Progenitor cell of endocrine pancreas (in vitro differentiated cells): ENCODE measurements around the gene CDKL2. TPM values are rescaled to one million over a fixed set of nuclear protein-coding genes. Genes with fewer than 3 reads are reported as not detected.

Source experiments
- DNase-seq: peaks from one replicate; pipeline ENCODE4 v3.0.0; 2021; ENCODE audit warnings: low spot score; ENCODE audit not compliant: unreplicated experiment
- H3K27ac Mint-ChIP-seq: 2 replicates; pipeline ENCODE4 v1.8.0; 2021; ENCODE audit warnings: mild to moderate bottlenecking, moderate library complexity, mixed read lengths
- H3K27me3 Mint-ChIP-seq: 2 replicates; pipeline ENCODE4 v1.8.0; 2021; ENCODE audit warnings: mixed read lengths
- H3K36me3 Mint-ChIP-seq: 2 replicates; pipeline ENCODE4 v1.8.0; 2022; ENCODE audit warnings: mixed read lengths; ENCODE audit not compliant: insufficient read depth
- H3K4me1 Mint-ChIP-seq: 2 replicates; pipeline ENCODE4 v1.8.0; 2021; ENCODE audit warnings: low read depth, mixed read lengths
- H3K4me3 Mint-ChIP-seq: 2 replicates; pipeline ENCODE4 v1.8.0; 2021; ENCODE audit warnings: low read depth, mild to moderate bottlenecking, moderate library complexity, mixed read lengths
- H3K9me3 Mint-ChIP-seq: 2 replicates; pipeline ENCODE4 v1.8.0; 2021; ENCODE audit warnings: low read depth, mixed read lengths
- CTCF ChIP-seq: fragments of 200-600 bp; sonication (generic); IDR thresholded peaks from one replicate; pipeline ENCODE4 v1.5.0; 2021; ENCODE audit warnings: antibody characterized with exemption, mild to moderate bottlenecking; ENCODE audit not compliant: unreplicated experiment
- total RNA-seq: library from RNA; stranded (reverse); gene quantifications from 2 replicates; pipeline ENCODE4 v1.2.1, GENCODE V29; 2021

The CDKL2 gene
- total RNA-seq, 1 donor from 2014 or later, result 3.0 TPM

DNA sequence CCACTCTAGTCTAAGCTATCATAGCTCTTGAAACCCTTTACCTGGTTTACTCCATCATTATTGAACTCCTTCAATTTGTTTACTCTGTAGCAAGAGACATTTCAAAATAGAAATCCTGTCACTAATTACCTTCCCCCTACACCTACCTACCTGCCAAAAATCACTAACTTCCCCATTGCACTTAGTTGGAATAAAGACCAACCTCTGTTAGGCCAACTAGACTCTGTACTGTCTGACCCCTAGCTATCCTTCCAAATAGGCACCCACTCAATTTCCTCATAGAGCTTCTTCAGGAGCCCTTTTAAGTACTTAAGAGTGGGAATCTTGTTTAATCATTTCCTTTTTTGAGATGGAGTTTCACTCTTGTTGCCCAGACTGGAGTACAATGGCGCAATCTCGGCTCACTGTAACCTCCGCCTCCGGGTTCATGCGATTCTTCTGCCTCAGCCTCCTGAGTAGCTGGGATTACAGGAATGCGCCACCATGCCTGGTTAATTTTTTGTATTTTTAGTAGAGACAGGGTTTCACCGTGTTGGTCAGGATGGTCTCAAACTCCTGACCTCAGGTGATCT lies 8.9 kb upstream of the CDKL2 start:
- TF ChIP-seq CTCF, result no peak
- H3K36me3 Mint-ChIP-seq, result peaks cover 14% of the 10 kb centered on the region
- H3K9me3 Mint-ChIP-seq, result no peaks in the 10 kb centered on the region
- H3K4me3 Mint-ChIP-seq, result no peak overlapping the region
- no peaks in the 10 kb centered on the region for H3K27me3 Mint-ChIP-seq
- peaks cover 4% of the 10 kb centered on the region for H3K4me1 Mint-ChIP-seq
- peak overlapping the region; percentile 6 for H3K27ac Mint-ChIP-seq
- DNase-seq, result no peak

- Mint-ChIP-seq H3K27ac (no peak overlapping the region), H3K4me3 (no peak overlapping the region), H3K27me3 (no peaks in the 10 kb centered on the region), H3K4me1 (peaks cover 4% of the 10 kb centered on the region), H3K36me3 (peaks cover 10% of the 10 kb centered on the region), H3K9me3 (no peaks in the 10 kb centered on the region)
- TF ChIP-seq CTCF, result no peak
- DNase-seq, result no peak
Measured at GRCh38 chr4:75637827-75638226, 7.5 kb upstream of the CDKL2 start.

DNA sequence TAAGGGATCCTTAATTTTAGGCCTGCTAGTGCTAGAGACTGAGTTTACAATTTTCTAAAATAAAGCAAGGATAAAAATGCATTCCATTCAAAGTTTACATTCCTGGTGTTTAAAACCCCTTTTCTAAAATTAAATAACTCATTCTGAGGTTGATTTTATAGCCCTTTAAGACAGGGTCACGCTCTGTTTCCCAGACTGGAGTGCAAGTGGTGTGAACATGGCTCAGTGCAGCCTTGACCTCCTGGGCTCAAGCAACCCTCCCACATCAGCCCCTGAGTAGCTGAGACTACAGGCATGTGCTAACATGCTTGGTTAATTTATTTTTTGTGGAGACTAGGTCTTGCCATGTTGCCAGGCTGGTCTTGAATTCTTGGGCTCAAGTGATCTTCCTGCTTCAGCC lies 6.8 kb upstream of the CDKL2 start:
- TF ChIP-seq CTCF, result no peak
- peaks cover 8% of the 10 kb centered on the region for H3K36me3 Mint-ChIP-seq
- H3K9me3 Mint-ChIP-seq, result no peaks in the 10 kb centered on the region
- H3K27ac Mint-ChIP-seq, result no peak overlapping the region
- no peaks in the 10 kb centered on the region for H3K27me3 Mint-ChIP-seq
- no peak for DNase-seq
- peaks cover 2% of the 10 kb centered on the region for H3K4me1 Mint-ChIP-seq
- no peak overlapping the region for H3K4me3 Mint-ChIP-seq

- peaks cover 1% of the 10 kb centered on the region for H3K36me3 Mint-ChIP-seq
- no peak overlapping the region for H3K4me3 Mint-ChIP-seq
- H3K27ac Mint-ChIP-seq, result no peak overlapping the region
- peaks cover 6% of the 10 kb centered on the region for H3K4me1 Mint-ChIP-seq
- peaks cover 4% of the 10 kb centered on the region for H3K27me3 Mint-ChIP-seq
- no peaks in the 10 kb centered on the region for H3K9me3 Mint-ChIP-seq
- no peak for DNase-seq
- no peak for TF ChIP-seq CTCF
Measured at GRCh38 chr4:75634951-75635350, 4.6 kb upstream of the CDKL2 start.

DNA sequence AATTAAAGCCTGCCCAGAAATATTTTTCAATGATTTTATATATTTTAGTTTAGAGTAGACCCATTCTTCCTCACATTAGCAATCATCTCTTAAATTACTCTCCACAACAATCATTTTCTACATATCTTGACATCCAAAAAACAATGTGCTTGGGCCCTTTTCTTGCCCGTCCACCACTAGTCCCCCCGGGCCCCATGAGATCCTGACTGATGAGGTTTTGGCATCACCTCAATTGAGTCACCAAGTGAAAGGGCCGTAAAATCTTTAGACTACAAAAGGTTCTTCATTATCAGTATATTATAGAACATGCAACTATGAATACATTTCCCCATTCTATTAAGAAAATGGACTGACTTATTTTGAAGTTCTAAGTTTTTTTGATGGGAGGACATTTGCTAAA lies 4.0 kb upstream of the CDKL2 start:
- no peak for DNase-seq
- Mint-ChIP-seq H3K4me3 (no peak overlapping the region), H3K4me1 (peaks cover 6% of the 10 kb centered on the region), H3K9me3 (no peaks in the 10 kb centered on the region), H3K36me3 (no peaks in the 10 kb centered on the region), H3K27ac (no peak overlapping the region), H3K27me3 (peaks cover 4% of the 10 kb centered on the region)
- no peak for TF ChIP-seq CTCF
